ENCODE results near the gene REXO1. TPM values are rescaled to one million over a fixed set of nuclear protein-coding genes. Genes with fewer than 3 reads are reported as not detected.

REXO1 gene
- polyA plus RNA-seq, 2 of the 4 experiments (the other 2 are of a cell fraction) = 5.6 to 13.8 TPM

DNA sequence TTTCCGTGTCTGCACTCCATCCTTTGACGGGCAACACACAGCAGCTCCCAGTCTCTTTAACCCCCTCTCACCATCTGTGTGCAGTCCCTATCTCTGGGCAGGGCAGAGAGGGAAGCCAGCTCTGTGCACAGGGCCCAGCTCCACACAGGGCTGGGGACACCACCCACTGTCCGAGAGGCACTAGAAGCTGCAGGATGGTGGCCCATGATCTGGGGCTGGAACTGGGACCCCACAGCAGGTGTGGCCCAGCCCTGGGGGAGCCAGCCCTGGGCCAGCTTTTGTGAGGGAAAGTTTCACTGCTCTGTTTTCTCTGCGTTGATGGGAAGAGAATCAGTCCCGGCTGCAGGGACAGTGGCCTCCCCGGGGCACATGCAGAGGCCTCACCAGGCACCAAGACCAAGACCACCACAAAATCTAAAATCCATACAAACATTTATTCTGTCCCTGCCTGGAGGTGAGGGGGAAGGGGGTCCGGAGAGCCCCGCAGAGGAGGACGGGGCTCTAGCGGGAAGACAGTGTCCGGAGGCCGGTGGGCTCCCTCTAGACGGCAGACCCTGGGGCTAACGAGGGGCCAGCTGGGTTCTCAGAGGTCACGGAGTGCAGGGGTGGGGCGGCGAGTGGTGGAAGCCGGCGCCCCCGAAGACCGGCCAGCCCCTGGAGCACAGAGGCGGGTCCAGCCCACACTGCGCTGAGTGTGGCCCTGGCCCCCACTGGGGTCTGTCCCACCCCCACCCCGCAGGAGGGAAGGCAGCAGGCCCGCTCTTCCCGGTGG is 33.3 kb downstream of the REXO1 start:
- ChIA-PET CTCF (interaction anchor here (0.5 to 3.7 kb wide), 6 partner anchors 9 to 1896 kb away, joined by 3 to 29 read pairs (median 8); no protein-coding TSS in a partner anchor), POLR2A (no interaction called here)
- TF ChIP-seq EP300 (IDR thresholded peaks at IDR 0.05) = no peak
- no peak for TF ChIP-seq ZFP36 (IDR thresholded peaks at IDR 0.05; ENCODE audit: borderline replicate concordance, partially characterized antibody)
- TF ChIP-seq, protein P1, sequence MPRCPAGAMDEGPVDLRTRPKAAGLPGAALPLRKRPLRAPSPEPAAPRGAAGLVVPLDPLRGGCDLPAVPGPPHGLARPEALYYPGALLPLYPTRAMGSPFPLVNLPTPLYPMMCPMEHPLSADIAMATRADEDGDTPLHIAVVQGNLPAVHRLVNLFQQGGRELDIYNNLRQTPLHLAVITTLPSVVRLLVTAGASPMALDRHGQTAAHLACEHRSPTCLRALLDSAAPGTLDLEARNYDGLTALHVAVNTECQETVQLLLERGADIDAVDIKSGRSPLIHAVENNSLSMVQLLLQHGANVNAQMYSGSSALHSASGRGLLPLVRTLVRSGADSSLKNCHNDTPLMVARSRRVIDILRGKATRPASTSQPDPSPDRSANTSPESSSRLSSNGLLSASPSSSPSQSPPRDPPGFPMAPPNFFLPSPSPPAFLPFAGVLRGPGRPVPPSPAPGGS (IDR thresholded peaks at IDR 0.05) = no peak
- TF ChIP-seq MAFK (IDR thresholded peaks at IDR 0.05; ENCODE audit: partially characterized antibody) = no peak
- no peak for TF ChIP-seq SREBF2 (IDR thresholded peaks at IDR 0.05)
- TF ChIP-seq RCOR1 (IDR thresholded peaks at IDR 0.05; ENCODE audit: low read depth, low read length) = no peak
- TF ChIP-seq, protein P2, sequence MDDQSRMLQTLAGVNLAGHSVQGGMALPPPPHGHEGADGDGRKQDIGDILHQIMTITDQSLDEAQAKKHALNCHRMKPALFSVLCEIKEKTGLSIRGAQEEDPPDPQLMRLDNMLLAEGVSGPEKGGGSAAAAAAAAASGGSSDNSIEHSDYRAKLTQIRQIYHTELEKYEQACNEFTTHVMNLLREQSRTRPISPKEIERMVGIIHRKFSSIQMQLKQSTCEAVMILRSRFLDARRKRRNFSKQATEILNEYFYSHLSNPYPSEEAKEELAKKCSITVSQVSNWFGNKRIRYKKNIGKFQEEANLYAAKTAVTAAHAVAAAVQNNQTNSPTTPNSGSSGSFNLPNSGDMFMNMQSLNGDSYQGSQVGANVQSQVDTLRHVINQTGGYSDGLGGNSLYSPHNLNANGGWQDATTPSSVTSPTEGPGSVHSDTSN (IDR thresholded peaks at IDR 0.05) = no peak
- no peak overlapping the region for H3K4me2 ChIP-seq
- H3K4me3 ChIP-seq = no peak overlapping the region
- H3K4me1 ChIP-seq = peaks cover 13% of the 10 kb centered on the region
- no peaks in the 10 kb centered on the region for H3K9me3 ChIP-seq
- no peak for DNase-seq (ENCODE audit: low read depth in 1 of 2, low spot score in 1 of 2)
- no peak for FAIRE-seq
- H3K27ac ChIP-seq = no peak overlapping the region
- no peak for ATAC-seq
- WGBS (ENCODE audit: missing lambda C conversion rate) = 94% methylated on average over 18 of the region's 26 CpGs

DNA sequence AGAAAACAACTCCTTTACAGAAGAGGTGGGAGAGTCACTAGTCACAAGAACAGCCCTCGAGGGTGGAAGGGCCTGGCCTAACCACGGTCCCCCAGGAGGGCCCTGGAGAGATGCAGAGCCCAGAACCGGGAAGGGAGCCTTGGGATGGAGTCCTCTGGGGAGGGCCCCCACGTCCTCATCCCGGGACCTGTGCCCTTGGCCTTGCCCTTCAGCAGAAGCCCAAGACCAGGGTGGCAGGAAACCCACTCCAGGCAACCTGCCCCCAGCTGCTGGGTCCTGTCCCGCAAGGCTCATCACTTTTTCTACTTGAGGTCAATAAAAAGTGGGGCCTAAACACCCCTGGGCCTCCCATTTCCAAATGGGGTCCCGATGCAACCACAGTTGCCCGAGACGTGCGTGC is 33.9 kb downstream of the REXO1 start:
- no peak for ATAC-seq
- POLR2A ChIA-PET = no interaction called here
- CTCF ChIA-PET = interaction anchor here (0.5 to 3.7 kb wide), 8 partner anchors 9 to 1896 kb away, joined by 3 to 29 read pairs (median 6); no protein-coding TSS in a partner anchor
- no peak for TF ChIP-seq KDM5A (IDR thresholded peaks at IDR 0.05)
- TF ChIP-seq, protein P3, sequence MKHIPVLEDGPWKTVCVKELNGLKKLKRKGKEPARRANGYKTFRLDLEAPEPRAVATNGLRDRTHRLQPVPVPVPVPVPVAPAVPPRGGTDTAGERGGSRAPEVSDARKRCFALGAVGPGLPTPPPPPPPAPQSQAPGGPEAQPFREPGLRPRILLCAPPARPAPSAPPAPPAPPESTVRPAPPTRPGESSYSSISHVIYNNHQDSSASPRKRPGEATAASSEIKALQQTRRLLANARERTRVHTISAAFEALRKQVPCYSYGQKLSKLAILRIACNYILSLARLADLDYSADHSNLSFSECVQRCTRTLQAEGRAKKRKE (CRISPR knock-in tag; IDR thresholded peaks at IDR 0.05; ENCODE audit: low read depth) = no peak
- TF ChIP-seq EHF (CRISPR knock-in tag; IDR thresholded peaks at IDR 0.05) = no peak
- TF ChIP-seq HEYL (CRISPR knock-in tag; IDR thresholded peaks at IDR 0.05) = no peak
- TF ChIP-seq, protein P4, sequence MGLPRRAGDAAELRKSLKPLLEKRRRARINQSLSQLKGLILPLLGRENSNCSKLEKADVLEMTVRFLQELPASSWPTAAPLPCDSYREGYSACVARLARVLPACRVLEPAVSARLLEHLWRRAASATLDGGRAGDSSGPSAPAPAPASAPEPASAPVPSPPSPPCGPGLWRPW (IDR thresholded peaks at IDR 0.05) = no peak
- Histone ChIP-seq H3K4me1 (peaks cover 13% of the 10 kb centered on the region), H3K4me2 (no peak overlapping the region), H3K27ac (no peak overlapping the region), H3K9me3 (no peaks in the 10 kb centered on the region), H3K4me3 (no peak overlapping the region)
- FAIRE-seq = no peak
- 83% methylated on average over 9 of the region's 10 CpGs for WGBS (ENCODE audit: missing lambda C conversion rate)
- DNase-seq (ENCODE audit: low read depth in 1 of 2, low spot score in 1 of 2) = no peak

DNA sequence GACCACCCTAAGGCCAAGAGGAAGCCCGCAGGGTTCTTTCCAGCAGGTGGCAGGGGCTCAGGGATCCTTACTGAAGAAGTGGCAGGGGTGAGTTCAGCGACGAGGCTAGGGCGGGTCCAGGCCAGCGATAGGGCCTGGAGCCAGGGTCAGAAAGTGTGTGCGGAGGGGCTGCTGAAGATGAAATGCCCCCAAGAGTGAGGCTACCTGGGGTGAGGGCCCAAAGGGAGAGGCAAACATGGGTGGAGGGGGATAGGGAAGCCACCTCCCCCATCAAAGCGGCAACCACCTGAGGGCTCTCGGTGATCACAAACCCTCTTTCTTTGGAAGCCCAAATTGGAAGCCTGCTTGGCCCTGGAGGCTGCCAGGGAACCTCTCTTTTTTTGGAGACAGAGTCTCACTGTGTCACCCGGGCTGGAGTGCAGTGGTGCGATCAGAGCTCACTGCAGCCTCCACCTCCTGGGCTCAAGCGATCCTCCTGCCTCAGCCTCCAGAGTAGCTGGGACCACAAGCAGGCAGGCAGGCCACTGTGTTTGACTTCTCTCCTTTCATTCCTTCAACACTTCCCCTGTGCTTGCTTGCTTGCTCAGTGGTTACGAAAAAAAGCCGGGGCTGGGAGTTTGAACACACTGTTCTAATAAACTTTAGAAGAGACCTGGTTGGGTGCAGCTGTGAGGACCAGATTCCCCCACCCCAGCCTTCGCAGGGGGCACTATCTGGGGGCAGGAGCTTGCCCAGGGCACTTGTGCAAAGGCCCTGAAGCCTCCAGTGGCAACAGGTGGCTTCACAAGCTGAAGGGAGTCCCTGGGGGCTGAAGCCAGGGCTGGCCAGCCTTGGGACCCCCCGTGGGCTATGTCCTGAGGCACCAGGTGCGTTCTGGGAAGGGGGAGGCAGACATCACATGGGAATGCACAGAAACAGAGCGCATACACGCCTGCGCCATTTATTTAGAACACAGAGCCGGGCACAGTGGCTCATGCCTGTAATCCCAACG is 34.8 kb downstream of the REXO1 start:
- Histone ChIP-seq H3K9me3 (no peaks in the 10 kb centered on the region), H3K4me2 (peak overlapping the region; percentile 100), H3K4me3 (peak overlapping the region; percentile 81), H3K27ac (peak overlapping the region; percentile 92 to 96; a peak in 5 of 6 replicates), H3K4me1 (peaks cover 13% of the 10 kb centered on the region)
- FAIRE-seq = no peak
- TF ChIP-seq, protein P5, sequence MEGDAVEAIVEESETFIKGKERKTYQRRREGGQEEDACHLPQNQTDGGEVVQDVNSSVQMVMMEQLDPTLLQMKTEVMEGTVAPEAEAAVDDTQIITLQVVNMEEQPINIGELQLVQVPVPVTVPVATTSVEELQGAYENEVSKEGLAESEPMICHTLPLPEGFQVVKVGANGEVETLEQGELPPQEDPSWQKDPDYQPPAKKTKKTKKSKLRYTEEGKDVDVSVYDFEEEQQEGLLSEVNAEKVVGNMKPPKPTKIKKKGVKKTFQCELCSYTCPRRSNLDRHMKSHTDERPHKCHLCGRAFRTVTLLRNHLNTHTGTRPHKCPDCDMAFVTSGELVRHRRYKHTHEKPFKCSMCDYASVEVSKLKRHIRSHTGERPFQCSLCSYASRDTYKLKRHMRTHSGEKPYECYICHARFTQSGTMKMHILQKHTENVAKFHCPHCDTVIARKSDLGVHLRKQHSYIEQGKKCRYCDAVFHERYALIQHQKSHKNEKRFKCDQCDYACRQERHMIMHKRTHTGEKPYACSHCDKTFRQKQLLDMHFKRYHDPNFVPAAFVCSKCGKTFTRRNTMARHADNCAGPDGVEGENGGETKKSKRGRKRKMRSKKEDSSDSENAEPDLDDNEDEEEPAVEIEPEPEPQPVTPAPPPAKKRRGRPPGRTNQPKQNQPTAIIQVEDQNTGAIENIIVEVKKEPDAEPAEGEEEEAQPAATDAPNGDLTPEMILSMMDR (IDR thresholded peaks at IDR 0.05) = peak; percentile 13; the same call in 1 of the 3 replicates
- no peak for TF ChIP-seq JUN (IDR thresholded peaks at IDR 0.05)
- no peak for DNase-seq (ENCODE audit: low read depth in 1 of 2, low spot score in 1 of 2)
- ChIA-PET CTCF (interaction anchor here (0.5 to 3.7 kb wide), 8 partner anchors 10 to 267 kb away, joined by 3 to 29 read pairs (median 6); no protein-coding TSS in a partner anchor), POLR2A (no interaction called here)
- no peak for ATAC-seq
- 65% methylated on average over 19 of the region's 21 CpGs for whole genome bisulfite sequencing (ENCODE audit: missing lambda C conversion rate)

Data from A549 (cell line).